ENCODE data around the gene INPP4B.

INPP4B gene

DNA sequence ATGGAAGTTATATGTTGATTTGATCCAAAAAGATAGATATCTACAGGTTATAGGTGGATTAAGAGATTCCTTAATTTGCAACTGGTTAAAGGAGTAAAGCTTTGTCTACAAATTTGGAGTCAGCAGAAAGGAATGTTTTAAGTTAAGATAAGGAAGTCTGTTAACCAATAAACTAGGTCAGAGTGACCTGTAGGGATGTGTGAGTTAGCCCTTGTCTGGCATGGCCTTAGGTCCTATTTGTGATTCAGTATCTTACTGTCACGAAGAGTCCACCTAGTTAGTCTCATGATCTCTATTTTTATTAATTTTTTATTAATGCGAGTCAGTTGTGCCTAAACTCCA, 230.8 kb downstream of the INPP4B start:
- H3K4ac ChIP-seq (ENCODE audit: low read length) = no peak overlapping the region
- H3K14ac ChIP-seq (ENCODE audit: low read length) = no peak overlapping the region
- no peak overlapping the region for H3K4me2 ChIP-seq (ENCODE audit: insufficient read depth, low read length, poor library complexity, severe bottlenecking)
- H2BK5ac ChIP-seq (ENCODE audit: low read length) = no peak overlapping the region
- H3K79me1 ChIP-seq (ENCODE audit: low read depth, low read length) = no peaks in the 10 kb centered on the region
- H3K27ac ChIP-seq (replicated peaks; ENCODE audit: low read length) = no peak overlapping the region
- H2BK120ac ChIP-seq (ENCODE audit: low read depth, low read length) = no peak overlapping the region
- no peak overlapping the region for H3K9ac ChIP-seq (ENCODE audit: low read depth, low read length, poor library complexity)
- H2AFZ ChIP-seq (ENCODE audit: low read length) = no peak overlapping the region
- no peaks in the 10 kb centered on the region for H3K27me3 ChIP-seq (ENCODE audit: control insufficient read depth in 3 of 3, insufficient read depth in 3 of 3, low read depth in 1 of 3, low read length in 3 of 3)
- H3K23ac ChIP-seq (ENCODE audit: low read depth, low read length, poor library complexity) = no peak overlapping the region
- H3K4me3 ChIP-seq (ENCODE audit: low read length in 2 of 2) = no peak overlapping the region
- no peaks in the 10 kb centered on the region for H3K36me3 ChIP-seq (replicated peaks in 1 of 2; ENCODE audit: control insufficient read depth in 2 of 2, insufficient read depth in 2 of 2, low read length in 2 of 2)
- no peak for DNase-seq (ENCODE audit: low spot score)
- H2BK15ac ChIP-seq (ENCODE audit: low read length) = no peak overlapping the region
- no peak overlapping the region for H2BK12ac ChIP-seq (ENCODE audit: low read length)
- H4K8ac ChIP-seq (ENCODE audit: low read depth, low read length) = no peak overlapping the region
- no peak overlapping the region for H2AK5ac ChIP-seq (ENCODE audit: low read depth, low read length)
- H3K4me1 ChIP-seq (ENCODE audit: control insufficient read depth in 2 of 2, insufficient read depth in 1 of 2, low read depth in 1 of 2, low read length in 2 of 2) = no peaks in the 10 kb centered on the region
- no peak overlapping the region for H3K18ac ChIP-seq (ENCODE audit: low read length)
- H4K91ac ChIP-seq (ENCODE audit: low read depth, low read length, poor library complexity) = no peak overlapping the region
- peaks cover 2 to 11% of the 10 kb centered on the region in 2 donors for H3K9me3 ChIP-seq (replicated peaks in 1 of 2; ENCODE audit: control insufficient read depth in 2 of 2, insufficient read depth in 1 of 2, low read depth in 1 of 2, low read length in 2 of 2)
- WGBS, 2 donors (ENCODE audit: extremely low coverage in 2 of 2, insufficient read length in 2 of 2, insufficient replicate concordance in 1 of 2) = no CpG with 5 or more reads among the region's 2 CpGs

DNA sequence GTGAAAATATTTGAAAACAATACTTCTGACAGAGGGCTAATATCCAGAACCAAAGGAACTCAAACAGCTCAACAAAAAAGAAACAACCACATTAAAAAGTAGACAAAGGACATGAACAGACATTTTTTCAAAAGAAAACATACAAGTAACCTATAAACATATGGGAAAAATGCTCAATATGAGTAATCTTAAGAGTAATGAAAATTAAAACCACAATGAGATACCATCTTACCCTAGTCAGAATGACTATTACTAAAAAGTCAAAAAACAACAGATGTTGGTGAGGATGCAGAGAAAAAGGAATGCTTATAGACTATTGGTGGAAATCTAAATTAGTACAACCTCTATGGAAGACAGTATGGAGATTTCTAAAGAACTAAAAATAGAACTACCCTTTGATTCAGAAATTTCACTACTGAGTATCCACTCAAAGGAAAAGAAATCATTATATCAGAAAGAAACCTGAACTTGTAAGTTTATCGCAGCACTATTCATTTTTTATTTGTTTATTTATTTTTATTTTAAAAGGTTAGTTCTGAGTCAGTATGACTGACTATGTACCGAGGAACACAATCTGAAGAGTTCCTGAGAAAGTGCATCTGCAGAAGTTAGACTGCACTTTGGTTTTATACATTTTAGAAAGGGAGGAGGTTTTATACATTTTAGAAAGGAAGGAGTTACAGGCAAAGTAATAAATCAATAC, 231.3 kb downstream of the INPP4B start:
- Histone ChIP-seq H3K27ac (replicated peaks; ENCODE audit: low read length) (no peak overlapping the region), H3K14ac (ENCODE audit: low read length) (no peak overlapping the region)

DNA sequence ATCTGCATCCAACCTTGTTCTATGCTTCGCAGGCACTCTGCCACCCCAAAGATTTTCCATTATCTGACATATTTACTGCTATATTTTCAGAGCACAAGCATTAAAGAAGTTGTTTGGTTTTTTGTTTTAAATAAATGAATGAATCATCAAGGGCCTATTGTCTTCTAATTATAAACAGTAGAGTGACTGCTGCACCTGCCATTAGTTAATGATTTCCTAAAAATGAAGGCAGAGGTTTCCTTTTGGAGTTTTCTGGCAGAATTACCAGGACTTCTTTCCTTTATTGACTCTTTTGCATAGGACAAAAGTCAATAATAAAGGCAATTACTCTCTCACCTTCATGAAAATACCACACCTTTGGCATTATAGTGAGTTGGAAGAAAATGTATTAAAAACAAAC, 238.1 kb downstream of the INPP4B start:
- no peak overlapping the region for H3K23ac ChIP-seq (ENCODE audit: low read depth, low read length, poor library complexity)
- H3K27ac ChIP-seq (replicated peaks; ENCODE audit: low read length) = no peak overlapping the region
- H2BK120ac ChIP-seq (ENCODE audit: low read depth, low read length) = no peak overlapping the region
- peaks cover 0 to 11% of the 10 kb centered on the region in 2 donors for H3K9me3 ChIP-seq (replicated peaks in 1 of 2; ENCODE audit: control insufficient read depth in 2 of 2, insufficient read depth in 1 of 2, low read depth in 1 of 2, low read length in 2 of 2)
- no peaks in the 10 kb centered on the region for H3K4me1 ChIP-seq (ENCODE audit: control insufficient read depth in 2 of 2, insufficient read depth in 1 of 2, low read depth in 1 of 2, low read length in 2 of 2)
- H3K4me2 ChIP-seq (ENCODE audit: insufficient read depth, low read length, poor library complexity, severe bottlenecking) = no peak overlapping the region
- H2BK5ac ChIP-seq (ENCODE audit: low read length) = no peak overlapping the region
- no peak overlapping the region for H3K4ac ChIP-seq (ENCODE audit: low read length)
- no peak overlapping the region for H3K14ac ChIP-seq (ENCODE audit: low read length)
- no peak overlapping the region for H3K9ac ChIP-seq (ENCODE audit: low read depth, low read length, poor library complexity)
- no peak overlapping the region for H3K4me3 ChIP-seq (ENCODE audit: low read length in 2 of 2)
- no peak overlapping the region for H2AK5ac ChIP-seq (ENCODE audit: low read depth, low read length)
- H4K91ac ChIP-seq (ENCODE audit: low read depth, low read length, poor library complexity) = no peak overlapping the region
- no peak overlapping the region for H2BK15ac ChIP-seq (ENCODE audit: low read length)
- no peaks in the 10 kb centered on the region for H3K27me3 ChIP-seq (ENCODE audit: control insufficient read depth in 3 of 3, insufficient read depth in 3 of 3, low read depth in 1 of 3, low read length in 3 of 3)
- no peak overlapping the region for H2BK12ac ChIP-seq (ENCODE audit: low read length)
- no peak overlapping the region for H2AFZ ChIP-seq (ENCODE audit: low read length)
- no peak for DNase-seq (ENCODE audit: low spot score)
- H4K8ac ChIP-seq (ENCODE audit: low read depth, low read length) = no peak overlapping the region
- WGBS, 2 donors (ENCODE audit: extremely low coverage in 2 of 2, insufficient read length in 2 of 2, insufficient replicate concordance in 1 of 2) = no CpG with 5 or more reads among the region's 1 CpG
- no peaks in the 10 kb centered on the region for H3K79me1 ChIP-seq (ENCODE audit: low read depth, low read length)
- no peaks in the 10 kb centered on the region for H3K36me3 ChIP-seq (replicated peaks in 1 of 2; ENCODE audit: control insufficient read depth in 2 of 2, insufficient read depth in 2 of 2, low read length in 2 of 2)
- no peak overlapping the region for H3K18ac ChIP-seq (ENCODE audit: low read length)

More for the DNA sequence above, 231.3 kb downstream of the INPP4B start:
- no peak for DNase-seq (ENCODE audit: low spot score)
- no CpG with 5 or more reads among the region's 2 CpGs for WGBS, 2 donors (ENCODE audit: extremely low coverage in 2 of 2, insufficient read length in 2 of 2, insufficient replicate concordance in 1 of 2)
- H4K91ac ChIP-seq (ENCODE audit: low read depth, low read length, poor library complexity) = no peak overlapping the region
- no peaks in the 10 kb centered on the region for H3K27me3 ChIP-seq (ENCODE audit: control insufficient read depth in 3 of 3, insufficient read depth in 3 of 3, low read depth in 1 of 3, low read length in 3 of 3)
- no peak overlapping the region for H2BK12ac ChIP-seq (ENCODE audit: low read length)
- H3K18ac ChIP-seq (ENCODE audit: low read length) = no peak overlapping the region
- H2BK15ac ChIP-seq (ENCODE audit: low read length) = no peak overlapping the region
- H4K8ac ChIP-seq (ENCODE audit: low read depth, low read length) = no peak overlapping the region
- no peak overlapping the region for H2AFZ ChIP-seq (ENCODE audit: low read length)
- no peak overlapping the region for H3K4me2 ChIP-seq (ENCODE audit: insufficient read depth, low read length, poor library complexity, severe bottlenecking)
- H2BK120ac ChIP-seq (ENCODE audit: low read depth, low read length) = no peak overlapping the region
- no peaks in the 10 kb centered on the region for H3K4me1 ChIP-seq (ENCODE audit: control insufficient read depth in 2 of 2, insufficient read depth in 1 of 2, low read depth in 1 of 2, low read length in 2 of 2)
- no peak overlapping the region for H2AK5ac ChIP-seq (ENCODE audit: low read depth, low read length)
- H3K4ac ChIP-seq (ENCODE audit: low read length) = no peak overlapping the region
- H3K9me3 ChIP-seq (replicated peaks in 1 of 2; ENCODE audit: control insufficient read depth in 2 of 2, insufficient read depth in 1 of 2, low read depth in 1 of 2, low read length in 2 of 2) = peaks cover 2 to 11% of the 10 kb centered on the region in 2 donors
- no peaks in the 10 kb centered on the region for H3K79me1 ChIP-seq (ENCODE audit: low read depth, low read length)
- no peak overlapping the region for H3K9ac ChIP-seq (ENCODE audit: low read depth, low read length, poor library complexity)
- no peak overlapping the region for H3K23ac ChIP-seq (ENCODE audit: low read depth, low read length, poor library complexity)
- H2BK5ac ChIP-seq (ENCODE audit: low read length) = no peak overlapping the region
- H3K4me3 ChIP-seq (ENCODE audit: low read length in 2 of 2) = no peak overlapping the region
- no peaks in the 10 kb centered on the region for H3K36me3 ChIP-seq (replicated peaks in 1 of 2; ENCODE audit: control insufficient read depth in 2 of 2, insufficient read depth in 2 of 2, low read length in 2 of 2)

DNA sequence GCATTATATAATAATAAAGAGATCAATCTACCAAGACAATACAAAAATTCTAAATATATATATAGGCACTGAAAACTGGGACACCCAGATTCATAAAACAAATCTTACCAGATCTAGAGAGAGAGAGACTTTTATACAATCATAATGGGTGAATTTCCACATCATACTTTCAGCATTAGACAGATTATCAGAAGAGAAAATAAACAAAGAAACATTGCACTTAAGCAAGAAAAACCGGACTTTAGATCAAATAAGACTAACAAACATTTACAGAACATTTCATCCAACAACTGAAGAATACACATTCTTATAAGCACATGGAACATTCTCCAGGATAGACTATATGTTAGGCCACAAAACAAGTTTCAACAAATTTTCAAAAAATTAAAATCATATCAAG, 245.1 kb downstream of the INPP4B start:
- no peaks in the 10 kb centered on the region for H3K27me3 ChIP-seq (ENCODE audit: control insufficient read depth in 3 of 3, insufficient read depth in 3 of 3, low read depth in 1 of 3, low read length in 3 of 3)
- no peak overlapping the region for H4K8ac ChIP-seq (ENCODE audit: low read depth, low read length)
- no peak overlapping the region for H4K91ac ChIP-seq (ENCODE audit: low read depth, low read length, poor library complexity)
- H3K9ac ChIP-seq (ENCODE audit: low read depth, low read length, poor library complexity) = no peak overlapping the region
- H3K27ac ChIP-seq (replicated peaks; ENCODE audit: low read length) = no peak overlapping the region
- H3K4me2 ChIP-seq (ENCODE audit: insufficient read depth, low read length, poor library complexity, severe bottlenecking) = no peak overlapping the region
- H2BK120ac ChIP-seq (ENCODE audit: low read depth, low read length) = no peak overlapping the region
- no peaks in the 10 kb centered on the region for H3K36me3 ChIP-seq (replicated peaks in 1 of 2; ENCODE audit: control insufficient read depth in 2 of 2, insufficient read depth in 2 of 2, low read length in 2 of 2)
- H2BK5ac ChIP-seq (ENCODE audit: low read length) = no peak overlapping the region
- no peak overlapping the region for H3K23ac ChIP-seq (ENCODE audit: low read depth, low read length, poor library complexity)
- no peak overlapping the region for H2AK5ac ChIP-seq (ENCODE audit: low read depth, low read length)
- H3K9me3 ChIP-seq (replicated peaks in 1 of 2; ENCODE audit: control insufficient read depth in 2 of 2, insufficient read depth in 1 of 2, low read depth in 1 of 2, low read length in 2 of 2) = peaks cover 0 to 4% of the 10 kb centered on the region in 2 donors
- WGBS, 2 donors (ENCODE audit: extremely low coverage in 2 of 2, insufficient read length in 2 of 2, insufficient replicate concordance in 1 of 2) = no CpG with 5 or more reads among the region's 1 CpG
- no peak overlapping the region for H2AFZ ChIP-seq (ENCODE audit: low read length)
- no peak overlapping the region for H2BK15ac ChIP-seq (ENCODE audit: low read length)
- no peak overlapping the region for H3K4me3 ChIP-seq (ENCODE audit: low read length in 2 of 2)
- H3K14ac ChIP-seq (ENCODE audit: low read length) = no peak overlapping the region
- DNase-seq (ENCODE audit: low spot score) = no peak
- no peak overlapping the region for H2BK12ac ChIP-seq (ENCODE audit: low read length)
- H3K4me1 ChIP-seq (ENCODE audit: control insufficient read depth in 2 of 2, insufficient read depth in 1 of 2, low read depth in 1 of 2, low read length in 2 of 2) = no peaks in the 10 kb centered on the region
- H3K18ac ChIP-seq (ENCODE audit: low read length) = no peak overlapping the region
- no peak overlapping the region for H3K4ac ChIP-seq (ENCODE audit: low read length)
- H3K79me1 ChIP-seq (ENCODE audit: low read depth, low read length) = no peaks in the 10 kb centered on the region
